PC-9 (cell line): ENCODE results near the gene UBXN10. TPM values are rescaled to one million over a fixed set of nuclear protein-coding genes. Genes with fewer than 3 reads are reported as not detected.
A peak's percentile ranks its signal among the peaks of the same experiment; 100 is the strongest.
"Not testable (repeated sequence)": the region's sequence is repeated elsewhere in the genome, so short reads cannot be mapped to it uniquely, and the experiment has no call there.

Source experiments
- BruUV-seq: library from RNA; stranded (reverse); fragments of 400-500 nt; replicated peaks from 2 replicates; lab custom pipeline; 2021; lab: Mats Ljungman, UMichigan
- CTCF ChIA-PET: fragments of 300-600 bp; sonication (Branson Sonifier 250); formaldehyde crosslinking; loops from one replicate; lab custom pipeline; 2022; ENCODE audit warnings: antibody characterized with exemption; lab: Charles Lee
- POLR2A ChIA-PET: fragments of 300-600 bp; sonication (Branson Sonifier 250); formaldehyde crosslinking; loops from one replicate; lab custom pipeline; 2022; ENCODE audit warnings: antibody characterized with exemption; ENCODE audit not compliant: unreplicated experiment; lab: Charles Lee
- DNase-seq, 2 experiments: peaks; one replicate each; pipeline versions ENCODE4 v3.0.0 to v3.0.0-alpha.2; 2015 to 2022; ENCODE audit warnings: mixed read lengths in 1 of 2
- H2AFZ ChIP-seq: fragments of 200-600 bp; sonication (generic); 2 replicates; pipeline ENCODE4 v1.8.1; 2017; ENCODE audit warnings: antibody characterized with exemption
- H3F3A ChIP-seq: fragments of 200-600 bp; sonication (generic); 2 replicates; pipeline ENCODE4 v1.8.1; 2017; ENCODE audit warnings: antibody characterized with exemption, mild to moderate bottlenecking, low read depth; ENCODE audit not compliant: insufficient read depth
- H3K27ac ChIP-seq: fragments of 200-600 bp; sonication (generic); 2 replicates; pipeline ENCODE4 v1.6.1; 2016; ENCODE audit warnings: mixed run types
- H3K27me3 ChIP-seq: fragments of 200-600 bp; sonication (generic); 2 replicates; pipeline ENCODE4 v1.6.1; 2016; ENCODE audit warnings: low read depth, mixed run types; ENCODE audit not compliant: insufficient read depth
- H3K36me3 ChIP-seq: fragments of 200-600 bp; sonication (generic); 2 replicates; pipeline ENCODE4 v1.6.1; 2016; ENCODE audit warnings: low read depth, mixed run types
- H3K4me1 ChIP-seq: fragments of 200-600 bp; sonication (generic); replicated peaks from 2 replicates; pipeline ENCODE4 v1.6.1; 2016; ENCODE audit warnings: mixed run types; ENCODE audit not compliant: insufficient read depth
- H3K4me2 ChIP-seq: fragments of 200-600 bp; sonication (generic); 2 replicates; pipeline ENCODE4 v1.6.1; 2017; ENCODE audit warnings: mixed run types
- H3K4me3 ChIP-seq: fragments of 200-600 bp; sonication (generic); 2 replicates; pipeline ENCODE4 v1.6.1; 2016; ENCODE audit warnings: mixed run types
- H3K79me2 ChIP-seq: fragments of 200-600 bp; sonication (generic); 2 replicates; pipeline ENCODE4 v1.6.1; 2017; ENCODE audit warnings: low read depth, mixed run types
- H3K9me2 ChIP-seq: fragments of 200-600 bp; sonication (generic); 2 replicates; pipeline ENCODE4 v1.8.1; 2017; ENCODE audit warnings: mild to moderate bottlenecking; ENCODE audit not compliant: insufficient read depth
- H3K9me3 ChIP-seq: fragments of 200-600 bp; sonication (generic); 2 replicates; pipeline ENCODE4 v1.8.1; 2016; ENCODE audit warnings: low read depth; ENCODE audit not compliant: insufficient read depth
- H4K20me1 ChIP-seq: fragments of 200-600 bp; sonication (generic); 2 replicates; pipeline ENCODE4 v1.8.1; 2017; ENCODE audit not compliant: insufficient read depth
- EZH2 ChIP-seq: fragments of 200-600 bp; sonication (generic); IDR thresholded peaks from 2 replicates; pipeline ENCODE4 v1.8.0; 2017; ENCODE audit warnings: antibody characterized with exemption, low read depth
- intact Hi-C: fragments of 100-400 bp; cut with micrococcal nuclease; formaldehyde crosslinking; loops from one replicate; pipeline ENCODE4 v1.10.0; 2022; ENCODE audit not compliant: unreplicated experiment
- total RNA-seq: library from RNA; stranded (reverse); gene quantifications from 2 replicates; pipeline ENCODE4 v1.2.3, GENCODE V29; 2021
- TF ChIP-seq, protein P1 (sequence below): fragments of 200-600 bp; sonication (generic); conservative IDR thresholded peaks from 2 replicates; pipeline ENCODE4 v1.6.1; 2017; ENCODE audit warnings: mixed run types, antibody characterized with exemption, mild to moderate bottlenecking, moderate library complexity

Gene UBXN10
- total RNA-seq, 1 experiment from 2014 or later, result 11.9 TPM

DNA sequence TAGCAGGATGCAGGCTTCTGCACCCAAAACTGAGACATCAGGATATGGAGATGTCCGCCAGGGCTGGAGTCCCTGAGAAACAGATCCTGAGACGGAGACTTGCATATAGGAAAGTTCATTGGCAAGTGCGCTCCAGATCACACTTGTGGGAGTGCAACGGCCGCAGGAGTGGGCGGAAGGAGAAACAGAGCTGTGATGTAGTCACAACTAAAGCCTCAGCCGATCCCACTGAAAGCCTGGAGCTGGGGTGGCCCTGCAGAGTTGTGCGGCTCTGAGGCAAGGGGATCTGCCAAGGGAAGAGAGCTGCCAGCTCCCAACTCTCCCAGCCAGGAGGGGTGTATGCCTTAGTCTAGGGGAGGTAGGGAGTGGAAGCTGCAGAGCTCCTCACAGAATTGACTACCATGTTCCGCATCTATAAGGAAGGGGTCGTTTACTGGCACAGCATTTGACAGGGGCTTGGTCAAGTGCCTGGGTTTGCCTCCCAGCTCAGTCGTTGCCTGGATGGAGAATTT, 42.5 kb downstream of the UBXN10 start:
- Histone ChIP-seq H3K9me3 (no peaks in the 10 kb centered on the region), H3K4me2 (no peak overlapping the region), H3K27ac (no peak overlapping the region), H3K79me2 (no peaks in the 10 kb centered on the region), H3K36me3 (no peaks in the 10 kb centered on the region), H3K27me3 (no peaks in the 10 kb centered on the region), H2AFZ (no peak overlapping the region), H3F3A (peaks cover 13% of the 10 kb centered on the region; the same call in 1 of the 2 replicates), H3K4me1 (peaks cover 26% of the 10 kb centered on the region), H4K20me1 (no peaks in the 10 kb centered on the region), H3K9me2 (no peaks in the 10 kb centered on the region), H3K4me3 (no peak overlapping the region)
- TF ChIP-seq EZH2, result no peak
- TF ChIP-seq, protein P1, sequence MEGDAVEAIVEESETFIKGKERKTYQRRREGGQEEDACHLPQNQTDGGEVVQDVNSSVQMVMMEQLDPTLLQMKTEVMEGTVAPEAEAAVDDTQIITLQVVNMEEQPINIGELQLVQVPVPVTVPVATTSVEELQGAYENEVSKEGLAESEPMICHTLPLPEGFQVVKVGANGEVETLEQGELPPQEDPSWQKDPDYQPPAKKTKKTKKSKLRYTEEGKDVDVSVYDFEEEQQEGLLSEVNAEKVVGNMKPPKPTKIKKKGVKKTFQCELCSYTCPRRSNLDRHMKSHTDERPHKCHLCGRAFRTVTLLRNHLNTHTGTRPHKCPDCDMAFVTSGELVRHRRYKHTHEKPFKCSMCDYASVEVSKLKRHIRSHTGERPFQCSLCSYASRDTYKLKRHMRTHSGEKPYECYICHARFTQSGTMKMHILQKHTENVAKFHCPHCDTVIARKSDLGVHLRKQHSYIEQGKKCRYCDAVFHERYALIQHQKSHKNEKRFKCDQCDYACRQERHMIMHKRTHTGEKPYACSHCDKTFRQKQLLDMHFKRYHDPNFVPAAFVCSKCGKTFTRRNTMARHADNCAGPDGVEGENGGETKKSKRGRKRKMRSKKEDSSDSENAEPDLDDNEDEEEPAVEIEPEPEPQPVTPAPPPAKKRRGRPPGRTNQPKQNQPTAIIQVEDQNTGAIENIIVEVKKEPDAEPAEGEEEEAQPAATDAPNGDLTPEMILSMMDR, result no peak
- no TSS peak for BruUV-seq
- CTCF ChIA-PET, result no interaction called here
- intact Hi-C loops, result no loop called here
- no peak for DNase-seq
- POLR2A ChIA-PET, result no interaction called here

DNA sequence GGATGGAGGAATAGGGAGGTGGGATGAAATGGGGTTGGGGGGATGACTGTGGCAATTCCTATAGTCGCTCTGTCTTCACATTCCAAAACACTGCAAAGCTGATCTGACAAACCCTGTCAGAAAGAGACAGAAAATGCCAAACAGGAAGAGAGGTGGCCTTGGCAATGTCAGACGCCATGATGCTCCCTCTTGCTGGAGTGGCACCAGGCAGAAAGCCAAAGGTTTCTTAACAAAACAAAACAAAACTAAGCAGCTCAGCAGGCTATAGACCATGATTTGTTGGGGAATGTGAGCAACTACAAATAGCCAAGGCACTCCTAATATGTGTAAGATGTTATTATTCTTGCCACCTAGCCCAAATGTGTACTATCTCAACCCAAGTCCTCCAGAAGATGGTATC, 43.3 kb downstream of the UBXN10 start:
- BruUV-seq, result no TSS peak
- peaks cover 21% of the 10 kb centered on the region for H3F3A ChIP-seq
- no peak overlapping the region for H3K4me3 ChIP-seq
- H3K79me2 ChIP-seq, result no peaks in the 10 kb centered on the region
- no peaks in the 10 kb centered on the region for H3K27me3 ChIP-seq
- no peak overlapping the region for H2AFZ ChIP-seq
- H3K36me3 ChIP-seq, result no peaks in the 10 kb centered on the region
- H3K9me2 ChIP-seq, result no peaks in the 10 kb centered on the region
- ChIA-PET POLR2A (no interaction called here), CTCF (interaction anchor here (0.7 kb wide), 1 partner anchor 128 kb away, joined by 7 read pairs; no protein-coding TSS in a partner anchor)
- no peaks in the 10 kb centered on the region for H3K9me3 ChIP-seq
- no peak for DNase-seq
- intact Hi-C loops, result no loop called here
- H3K4me1 ChIP-seq, result peaks cover 34% of the 10 kb centered on the region
- H3K4me2 ChIP-seq, result no peak overlapping the region
- H3K27ac ChIP-seq, result no peak overlapping the region
- TF ChIP-seq, protein P1, result no peak
- H4K20me1 ChIP-seq, result no peaks in the 10 kb centered on the region

DNA sequence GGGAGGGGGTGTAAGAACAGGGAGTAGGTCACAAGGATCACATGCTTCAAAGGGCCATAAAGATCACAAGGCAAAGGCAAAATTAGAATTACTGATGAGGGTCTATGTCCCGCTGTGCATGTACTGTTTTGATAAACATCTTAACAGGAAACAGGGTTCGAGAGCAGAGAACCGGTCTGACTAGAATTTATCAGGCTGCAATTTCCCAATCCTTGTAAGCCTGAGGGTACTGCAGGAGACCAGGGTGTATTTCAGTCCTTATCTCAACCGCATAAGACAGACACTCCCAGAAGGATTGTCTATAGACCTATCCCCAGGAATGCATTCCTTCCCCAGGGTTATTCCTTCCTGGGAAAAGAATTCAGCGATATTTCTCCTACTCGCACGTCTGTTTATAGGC, 46.7 kb downstream of the UBXN10 start:
- Histone ChIP-seq H3K4me1 (peaks cover 67% of the 10 kb centered on the region), H3K27ac (peak overlapping the region; percentile 91), H3K4me2 (peak overlapping the region; percentile 73), H3F3A (peaks cover 44% of the 10 kb centered on the region)
- peak; percentile 68 to 91 for DNase-seq
- H3K27me3 ChIP-seq, H2AFZ ChIP-seq, BruUV-seq, H3K79me2 ChIP-seq, H3K4me3 ChIP-seq, POLR2A ChIA-PET, H3K9me2 ChIP-seq, H3K36me3 ChIP-seq, H4K20me1 ChIP-seq, H3K9me3 ChIP-seq: not testable (repeated sequence)
- CTCF ChIA-PET, result interaction anchor here (0.7 to 0.9 kb wide), 2 partner anchors 105 to 127 kb away, joined by 3 read pairs; no protein-coding TSS in a partner anchor
- intact Hi-C loops, result loop anchor here (1.0 to 2.0 kb wide), 3 partner anchors 19 to 264 kb away; no protein-coding TSS in a partner anchor
